Measurements from ENCODE around the gene ZNF26. TPM values are rescaled to one million over a fixed set of nuclear protein-coding genes. Genes with fewer than 3 reads are reported as not detected.

The ZNF26 gene
- total and polyA plus RNA-seq, 2 experiments from 2014 or later = 6.1 to 18.5 TPM

GRCh38 chr12:133037207-133038005 is 51.2 kb downstream of the ZNF26 start, which contains the start of gene ZNF84:
TSS of gene ZNF84 (plus strand) at chr12:133037509. CDS start at chr12:133041468, 3,959 bp downstream.
- H3K9me3 ChIP-seq (ENCODE audit: low read depth) = peaks cover 3% of the 10 kb centered on the region
- TF ChIP-seq CTCF (IDR thresholded peaks at IDR 0.05; ENCODE audit: low read depth, low read length) = no peak
- peaks cover 9% of the 10 kb centered on the region for H3K36me3 ChIP-seq
- H3K27ac ChIP-seq = peak within 1 kb of the TSS; percentile 93
- peaks cover 5% of the 10 kb centered on the region for H3K4me1 ChIP-seq (ENCODE audit: low read depth)
- peak; percentile 98 to 99 for DNase-seq (ENCODE audit: low read depth in 1 of 2, low spot score in 1 of 2)
- peak within 1 kb of the TSS; percentile 54 for H3K4me3 ChIP-seq
- no peaks in the 10 kb centered on the region for H3K27me3 ChIP-seq

DNA sequence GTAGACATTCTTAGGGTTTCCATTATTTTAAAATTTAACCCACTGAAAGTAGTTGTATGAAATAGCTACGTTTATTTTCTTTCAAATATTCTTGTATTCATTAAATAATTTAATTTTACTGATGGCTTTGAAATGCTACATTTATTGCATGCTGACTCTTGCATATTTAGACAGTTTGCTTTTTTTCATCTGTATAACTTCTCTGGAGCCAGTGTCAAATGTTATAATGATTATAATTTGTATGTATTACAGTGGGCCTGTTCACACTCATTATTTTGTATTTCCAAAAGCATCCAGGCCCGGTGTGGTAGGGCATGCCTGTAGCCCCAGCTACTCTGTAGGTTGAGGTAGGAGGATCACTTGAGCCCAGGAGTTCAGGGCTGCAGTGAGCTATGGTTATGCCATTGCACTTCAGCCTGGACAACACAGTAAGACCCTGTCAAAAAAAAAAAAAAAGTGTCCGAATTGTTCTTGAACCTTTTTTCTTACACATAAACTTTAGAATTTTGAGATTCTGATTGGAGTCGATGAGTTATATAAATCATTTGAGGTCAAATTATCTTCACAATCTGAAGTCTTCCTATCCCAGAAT is 52.0 kb downstream of the ZNF26 start:
- Histone ChIP-seq H3K4me1 (ENCODE audit: low read depth) (peaks cover 5% of the 10 kb centered on the region), H3K4me3 (peak overlapping the region; percentile 54), H3K36me3 (peaks cover 10% of the 10 kb centered on the region), H3K9me3 (ENCODE audit: low read depth) (peaks cover 4% of the 10 kb centered on the region), H3K27me3 (no peaks in the 10 kb centered on the region), H3K27ac (peak overlapping the region; percentile 93)
- no peak for DNase-seq (ENCODE audit: low read depth in 1 of 2, low spot score in 1 of 2)
- TF ChIP-seq CTCF (IDR thresholded peaks at IDR 0.05; ENCODE audit: low read depth, low read length) = no peak

DNA sequence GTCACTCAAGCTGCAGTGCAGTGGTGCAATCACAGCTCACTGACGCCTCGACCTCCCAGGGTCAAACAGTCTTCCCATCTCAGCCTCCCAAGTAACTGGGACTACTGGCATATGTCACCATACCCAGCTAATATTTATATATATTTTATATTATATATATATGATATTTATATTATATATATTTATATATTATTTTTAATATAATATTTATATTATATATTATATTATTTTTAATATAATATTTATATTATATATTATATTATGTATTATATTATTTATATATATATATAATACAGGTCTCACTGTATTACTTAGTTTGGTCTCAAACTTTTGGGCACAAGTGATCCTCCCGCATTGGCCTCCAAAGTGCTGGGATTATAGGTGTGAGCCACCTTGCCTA is 60.5 kb downstream of the ZNF26 start:
- TF ChIP-seq CTCF (IDR thresholded peaks at IDR 0.05; ENCODE audit: low read depth, low read length) = no peak

DNA sequence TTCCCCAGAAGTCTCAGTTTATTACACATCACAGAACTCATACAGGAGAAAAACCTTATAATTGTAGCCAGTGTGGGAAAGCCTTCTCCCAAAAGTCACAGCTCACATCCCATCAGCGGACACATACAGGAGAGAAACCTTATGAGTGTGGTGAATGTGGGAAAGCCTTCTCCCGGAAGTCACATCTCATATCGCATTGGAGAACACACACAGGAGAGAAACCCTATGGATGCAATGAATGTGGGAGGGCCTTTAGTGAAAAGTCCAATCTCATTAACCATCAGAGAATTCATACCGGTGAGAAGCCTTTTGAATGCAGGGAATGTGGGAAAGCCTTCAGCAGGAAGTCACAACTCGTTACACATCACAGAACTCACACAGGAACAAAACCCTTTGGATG is 71.3 kb downstream of the ZNF26 start:
- Histone ChIP-seq H3K9me3 (ENCODE audit: low read depth) (peaks cover 48% of the 10 kb centered on the region), H3K4me3 (no peak overlapping the region), H3K27me3 (no peaks in the 10 kb centered on the region), H3K36me3 (peaks cover 47% of the 10 kb centered on the region), H3K27ac (no peak overlapping the region), H3K4me1 (ENCODE audit: low read depth) (no peaks in the 10 kb centered on the region)
- TF ChIP-seq CTCF (IDR thresholded peaks at IDR 0.05; ENCODE audit: low read depth, low read length) = no peak
- no peak for DNase-seq (ENCODE audit: low read depth in 1 of 2, low spot score in 1 of 2)

More for the DNA sequence above, 60.5 kb downstream of the ZNF26 start:
- Histone ChIP-seq H3K27me3 (no peaks in the 10 kb centered on the region), H3K27ac (no peak overlapping the region), H3K4me3 (no peak overlapping the region), H3K9me3 (ENCODE audit: low read depth) (peaks cover 11% of the 10 kb centered on the region), H3K36me3 (peaks cover 54% of the 10 kb centered on the region), H3K4me1 (ENCODE audit: low read depth) (no peaks in the 10 kb centered on the region)
- DNase-seq (ENCODE audit: low read depth in 1 of 2, low spot score in 1 of 2) = no peak

DNA sequence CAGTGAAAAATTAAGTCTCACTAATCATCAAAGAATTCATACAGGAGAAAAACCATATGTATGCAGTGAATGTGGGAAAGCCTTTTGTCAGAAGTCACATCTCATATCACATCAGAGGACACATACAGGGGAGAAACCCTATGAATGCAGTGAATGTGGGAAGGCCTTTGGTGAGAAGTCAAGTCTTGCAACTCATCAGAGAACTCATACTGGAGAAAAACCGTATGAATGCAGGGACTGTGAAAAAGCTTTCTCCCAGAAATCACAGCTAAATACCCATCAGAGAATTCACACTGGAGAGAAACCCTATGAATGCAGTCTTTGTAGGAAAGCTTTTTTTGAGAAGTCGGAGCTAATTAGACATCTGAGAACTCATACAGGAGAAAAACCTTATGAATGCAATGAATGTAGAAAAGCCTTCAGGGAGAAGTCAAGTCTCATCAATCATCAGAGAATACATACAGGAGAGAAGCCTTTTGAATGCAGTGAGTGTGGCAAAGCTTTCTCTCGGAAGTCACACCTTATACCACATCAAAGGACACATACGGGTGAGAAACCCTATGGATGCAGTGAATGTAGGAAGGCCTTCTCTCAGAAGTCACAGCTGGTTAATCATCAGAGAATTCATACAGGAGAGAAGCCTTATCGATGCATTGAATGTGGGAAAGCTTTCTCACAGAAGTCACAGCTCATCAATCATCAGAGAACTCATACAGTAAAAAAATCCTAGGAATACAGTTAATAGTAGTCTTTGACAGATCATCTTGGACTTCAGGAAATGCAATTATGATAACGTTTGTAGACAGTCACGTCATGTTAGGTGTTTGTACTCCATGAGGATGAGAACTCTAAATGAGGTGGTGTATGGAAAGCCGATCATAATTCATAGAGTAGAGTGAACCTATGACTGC is 72.3 kb downstream of the ZNF26 start:
- H3K4me1 ChIP-seq (ENCODE audit: low read depth) = no peaks in the 10 kb centered on the region
- no peaks in the 10 kb centered on the region for H3K27me3 ChIP-seq
- H3K9me3 ChIP-seq (ENCODE audit: low read depth) = peaks cover 48% of the 10 kb centered on the region
- no peak for DNase-seq (ENCODE audit: low read depth in 1 of 2, low spot score in 1 of 2)
- no peak for TF ChIP-seq CTCF (IDR thresholded peaks at IDR 0.05; ENCODE audit: low read depth, low read length)
- no peak overlapping the region for H3K27ac ChIP-seq
- H3K36me3 ChIP-seq = peaks cover 37% of the 10 kb centered on the region
- no peak overlapping the region for H3K4me3 ChIP-seq

Data from cardiac muscle cell (in vitro differentiated cells and primary cell).